Body of pancreas (tissue), 4 donors: ENCODE measurements around the gene BBOX1.

ENCODE experiments used
- CTCF ChIP-seq, 7 experiments: fragments of 450-650 bp in 4 of 7; fragments of 200-600 bp in 3 of 7; sonication (generic) in 3 of 7; IDR thresholded peaks; one replicate each; pipeline ENCODE4 v1.5.1; 2016 to 2019; ENCODE audit warnings: antibody characterized with exemption in 7 of 7
- POLR2A ChIP-seq, 3 donors: fragments of 450-650 bp; IDR thresholded peaks; one replicate each; pipeline ENCODE4 v1.6.1; 2016; ENCODE audit warnings: antibody characterized with exemption in 3 of 3, mild to moderate bottlenecking in 2 of 3

- no peak for TF ChIP-seq CTCF (IDR thresholded peaks at IDR 0.05)
- no peak for TF ChIP-seq POLR2A (IDR thresholded peaks at IDR 0.05)
Observed at GRCh38 chr11:27139742-27140367, 99.2 kb downstream of the BBOX1 start.
